Endothelial cell (in vitro differentiated cells): ENCODE data around the gene PPP2R2C. TPM values are rescaled to one million over a fixed set of nuclear protein-coding genes. Genes with fewer than 3 reads are reported as not detected.

ENCODE experiments used
- DNase-seq: peaks from one replicate; pipeline ENCODE4 v3.0.0; 2021; ENCODE audit warnings: low spot score
- H3K27ac Mint-ChIP-seq: one replicate; pipeline ENCODE4 v1.8.0; 2021; ENCODE audit warnings: mixed read lengths, inconsistent platforms; ENCODE audit not compliant: unreplicated experiment
- H3K27me3 Mint-ChIP-seq: one replicate; pipeline ENCODE4 v1.8.0; 2021; ENCODE audit warnings: mild to moderate bottlenecking, moderate library complexity, mixed read lengths, inconsistent platforms; ENCODE audit not compliant: unreplicated experiment
- H3K36me3 Mint-ChIP-seq: one replicate; pipeline ENCODE4 v1.8.0; 2021; ENCODE audit warnings: mild to moderate bottlenecking, low read depth, mixed read lengths, inconsistent platforms; ENCODE audit not compliant: unreplicated experiment
- H3K4me1 Mint-ChIP-seq: one replicate; pipeline ENCODE4 v1.8.0; 2021; ENCODE audit warnings: mild to moderate bottlenecking, mixed read lengths, inconsistent platforms; ENCODE audit not compliant: unreplicated experiment
- H3K4me3 Mint-ChIP-seq: one replicate; pipeline ENCODE4 v1.8.0; 2021; ENCODE audit warnings: mild to moderate bottlenecking, mixed read lengths, inconsistent platforms; ENCODE audit not compliant: unreplicated experiment
- H3K9me3 Mint-ChIP-seq: one replicate; pipeline ENCODE4 v1.8.0; 2021; ENCODE audit warnings: mixed read lengths, inconsistent platforms; ENCODE audit not compliant: unreplicated experiment
- CTCF ChIP-seq: fragments of 200-600 bp; sonication (generic); IDR thresholded peaks from one replicate; pipeline ENCODE4 v1.5.0; 2021; ENCODE audit warnings: antibody characterized with exemption; ENCODE audit not compliant: unreplicated experiment
- total RNA-seq: library from RNA; stranded (reverse); fragmentation: NEBNext Ultra II Directional; extraction: Animal tissue kit (Norgen Biotek cat#: 25700); gene quantifications from one replicate; pipeline ENCODE4 v1.2.1, GENCODE V29; 2021; ENCODE audit not compliant: unreplicated experiment

The PPP2R2C gene
- total RNA-seq, 1 donor from 2014 or later, result 1.7 TPM

- no peaks in the 10 kb centered on the region for H3K36me3 Mint-ChIP-seq
- no peak for DNase-seq
- H3K9me3 Mint-ChIP-seq, result no peaks in the 10 kb centered on the region
- no peak overlapping the region for H3K27ac Mint-ChIP-seq
- TF ChIP-seq CTCF, result no peak
- no peaks in the 10 kb centered on the region for H3K4me1 Mint-ChIP-seq
- no peak overlapping the region for H3K4me3 Mint-ChIP-seq
- peaks cover 18% of the 10 kb centered on the region for H3K27me3 Mint-ChIP-seq
These were observed 4.5 kb upstream of the PPP2R2C start for GRCh38 chr4:6476893-6477292.

GRCh38 chr4:6475492-6476020, 3.1 kb upstream of the PPP2R2C start:
- Mint-ChIP-seq H3K9me3 (no peaks in the 10 kb centered on the region), H3K36me3 (no peaks in the 10 kb centered on the region), H3K27ac (no peak overlapping the region), H3K4me3 (no peak overlapping the region), H3K4me1 (no peaks in the 10 kb centered on the region), H3K27me3 (peaks cover 16% of the 10 kb centered on the region)
- DNase-seq, result no peak
- no peak for TF ChIP-seq CTCF

- no peaks in the 10 kb centered on the region for H3K9me3 Mint-ChIP-seq
- no peaks in the 10 kb centered on the region for H3K36me3 Mint-ChIP-seq
- H3K4me3 Mint-ChIP-seq, result no peak overlapping the region
- no peak for DNase-seq
- no peak overlapping the region for H3K27ac Mint-ChIP-seq
- TF ChIP-seq CTCF, result no peak
- H3K4me1 Mint-ChIP-seq, result peaks cover 3% of the 10 kb centered on the region
- peaks cover 16% of the 10 kb centered on the region for H3K27me3 Mint-ChIP-seq
These were observed 2.5 kb upstream of the PPP2R2C start for GRCh38 chr4:6474705-6475457.

GRCh38 chr4:6474053-6474568, 1.7 kb upstream of the PPP2R2C start:
- H3K36me3 Mint-ChIP-seq, result no peaks in the 10 kb centered on the region
- peaks cover 16% of the 10 kb centered on the region for H3K27me3 Mint-ChIP-seq
- H3K4me1 Mint-ChIP-seq, result peaks cover 3% of the 10 kb centered on the region
- H3K4me3 Mint-ChIP-seq, result no peak overlapping the region
- TF ChIP-seq CTCF, result peak; percentile 61
- no peak overlapping the region for H3K27ac Mint-ChIP-seq
- H3K9me3 Mint-ChIP-seq, result no peaks in the 10 kb centered on the region
- peak; percentile 45 for DNase-seq
